Transverse colon (tissue), 4 donors: ENCODE results near the gene SH2B2.

Experiments
- CTCF ChIP-seq, 5 experiments: fragments of 200-600 bp in 3 of 5; fragments of 450-650 bp in 2 of 5; sonication (generic) in 3 of 5; IDR thresholded peaks; 1 replicate in 2 of 5; 2 replicates in 3 of 5; pipeline ENCODE4 v1.5.1; 2016 to 2017; ENCODE audit warnings: antibody characterized with exemption in 5 of 5, inconsistent platforms in 3 of 5, mild to moderate bottlenecking in 2 of 5, moderate library complexity in 1 of 5
- EP300 ChIP-seq: sonication (generic); formaldehyde crosslinking; IDR thresholded peaks from one replicate; pipeline ENCODE4 v1.6.1; 2017; ENCODE audit warnings: antibody characterized with exemption, low read depth
- POLR2AphosphoS5 ChIP-seq, 3 donors: sonication (generic); formaldehyde crosslinking; IDR thresholded peaks; one replicate each; pipeline ENCODE4 v1.6.1; 2016; ENCODE audit warnings: antibody characterized with exemption in 3 of 3

- TF ChIP-seq CTCF (IDR thresholded peaks at IDR 0.05) (no peak), POLR2AphosphoS5 (IDR thresholded peaks at IDR 0.05) (no peak), EP300 (no peak)
Measured at GRCh38 chr7:102280521-102280920, 6.1 kb upstream of the SH2B2 start.
